ENCODE results near the gene GPC6.

Gene GPC6

GRCh38 chr13:94050039-94050438 is 823.4 kb downstream of the GPC6 start:
- no peak for TF ChIP-seq CTCF (IDR thresholded peaks at IDR 0.05; ENCODE audit: extremely low read depth, insufficient read depth, missing control alignments)
- in situ Hi-C loops (cut with MboI; ENCODE audit: low pct_unique_long_range_greater_than_20kb, low sequenced_read_pairs, unreplicated experiment), result no loop called here

GRCh38 chr13:94050686-94051085 is 824.1 kb downstream of the GPC6 start:
- TF ChIP-seq CTCF (IDR thresholded peaks at IDR 0.05; ENCODE audit: extremely low read depth, insufficient read depth, missing control alignments), result no peak
- in situ Hi-C loops (cut with MboI; ENCODE audit: low pct_unique_long_range_greater_than_20kb, low sequenced_read_pairs, unreplicated experiment), result no loop called here
- no peak for DNase-seq (ENCODE audit: low spot score)

More at GRCh38 chr13:94050039-94050438, 823.4 kb downstream of the GPC6 start:
- DNase-seq (ENCODE audit: low spot score), result no peak

GRCh38 chr13:94053986-94054593 is 827.5 kb downstream of the GPC6 start:
- in situ Hi-C loops (cut with MboI; ENCODE audit: low pct_unique_long_range_greater_than_20kb, low sequenced_read_pairs, unreplicated experiment), result no loop called here
- no peak for DNase-seq (ENCODE audit: low spot score)
- no peak for TF ChIP-seq CTCF (IDR thresholded peaks at IDR 0.05; ENCODE audit: extremely low read depth, insufficient read depth, missing control alignments)

DNA sequence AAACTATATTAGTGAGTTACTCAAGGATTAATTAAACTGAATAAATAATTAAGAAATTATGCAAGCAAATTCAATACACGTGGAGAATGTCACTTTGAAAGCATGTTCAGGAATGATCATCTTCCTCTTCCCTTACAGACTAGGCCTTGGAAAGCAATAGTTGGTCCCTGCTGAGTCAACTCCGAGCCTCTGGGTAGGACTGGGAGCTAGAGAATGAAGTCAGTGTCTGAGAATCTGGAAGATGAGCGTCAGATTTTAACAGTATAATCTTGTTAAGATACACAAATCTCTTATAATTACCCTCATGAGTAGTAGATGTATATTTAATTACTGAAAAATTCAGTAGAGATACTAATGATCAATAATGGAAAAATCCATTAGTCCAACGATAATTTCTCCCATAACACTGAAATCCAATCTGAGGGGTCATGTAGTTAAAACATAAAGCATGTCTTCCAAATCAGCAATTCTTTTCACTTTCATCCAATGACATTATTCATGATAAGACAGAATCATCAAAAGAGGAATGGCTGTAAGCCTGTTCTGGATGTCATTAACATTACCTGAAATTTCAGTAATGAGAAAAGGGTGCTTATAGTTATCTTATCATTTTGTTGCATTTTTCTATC is 829.9 kb downstream of the GPC6 start:
- in situ Hi-C loops (cut with MboI; ENCODE audit: low pct_unique_long_range_greater_than_20kb, low sequenced_read_pairs, unreplicated experiment), result no loop called here
- no peak for DNase-seq (ENCODE audit: low spot score)
- TF ChIP-seq CTCF (IDR thresholded peaks at IDR 0.05; ENCODE audit: extremely low read depth, insufficient read depth, missing control alignments), result no peak

GRCh38 chr13:94057618-94058186 is 831.1 kb downstream of the GPC6 start:
- in situ Hi-C loops (cut with MboI; ENCODE audit: low pct_unique_long_range_greater_than_20kb, low sequenced_read_pairs, unreplicated experiment), result no loop called here
- DNase-seq (ENCODE audit: low spot score), result no peak
- no peak for TF ChIP-seq CTCF (IDR thresholded peaks at IDR 0.05; ENCODE audit: extremely low read depth, insufficient read depth, missing control alignments)

- in situ Hi-C loops (cut with MboI; ENCODE audit: low pct_unique_long_range_greater_than_20kb, low sequenced_read_pairs, unreplicated experiment), result no loop called here
- no peak for DNase-seq (ENCODE audit: low spot score)
- no peak for TF ChIP-seq CTCF (IDR thresholded peaks at IDR 0.05; ENCODE audit: extremely low read depth, insufficient read depth, missing control alignments)
Observed at GRCh38 chr13:94058821-94059360, 832.3 kb downstream of the GPC6 start.
